GM21515 (cell line): ENCODE measurements around the gene CFP.
"Not testable (repeated sequence)": the region's sequence is repeated elsewhere in the genome, so short reads cannot be mapped to it uniquely, and the experiment has no call there.

ENCODE experiments used
- ATAC-seq: cut with Tn5 transposase; IDR thresholded peaks from one replicate; pipeline ENCODE4 v1.9.1; 2021; ENCODE audit not compliant: unreplicated experiment

The CFP gene

DNA sequence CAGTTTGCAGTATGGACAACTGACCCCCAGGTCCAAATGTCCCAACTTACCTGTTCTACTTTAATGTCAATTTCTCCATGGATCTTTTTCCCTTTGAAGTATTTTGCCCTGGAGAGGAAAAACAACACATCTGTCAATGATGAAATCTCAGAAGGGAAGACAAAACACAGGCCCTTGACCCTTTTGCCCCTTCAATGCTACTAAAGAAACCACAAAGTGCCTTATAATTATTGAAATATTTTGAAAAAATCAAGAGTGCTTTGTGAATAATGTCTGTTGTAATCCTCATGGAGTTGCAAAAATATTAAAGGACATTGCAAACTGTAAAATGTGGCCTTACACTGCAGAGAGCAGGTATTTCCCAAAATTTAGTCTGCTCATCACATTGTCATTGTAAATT lies 22.6 kb downstream of the CFP start:
- ATAC-seq, result no peak

- no peak for ATAC-seq
These were observed 24.7 kb downstream of the CFP start for GRCh38 chrX:47605024-47605423.

- not testable (repeated sequence) for ATAC-seq
These were observed 26.6 kb downstream of the CFP start for GRCh38 chrX:47603125-47603524.

GRCh38 chrX:47597222-47597621 lies 32.5 kb downstream of the CFP start:
- no peak for ATAC-seq

DNA sequence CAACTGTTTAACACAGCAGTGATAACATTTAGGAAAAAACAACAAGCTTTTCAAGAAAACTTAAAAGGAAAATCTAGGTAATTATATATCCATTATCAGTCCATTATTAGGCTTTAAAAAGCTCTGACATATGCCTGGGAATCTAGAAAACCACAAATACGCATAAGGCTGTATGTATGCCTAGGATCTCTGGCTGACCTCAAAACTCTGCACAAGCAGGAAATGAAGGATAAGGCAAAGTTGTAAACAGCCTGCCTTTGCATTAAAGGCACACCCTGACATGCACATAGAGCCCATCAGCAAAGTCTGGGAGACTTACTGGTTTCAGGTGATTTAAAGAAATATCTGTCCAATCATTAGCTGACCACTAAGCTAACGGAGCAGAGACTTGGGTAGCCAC lies 33.5 kb downstream of the CFP start:
- ATAC-seq, result no peak

- no peak for ATAC-seq
These were observed 33.9 kb downstream of the CFP start for GRCh38 chrX:47595716-47596251.

GRCh38 chrX:47593522-47593921 lies 36.2 kb downstream of the CFP start:
- ATAC-seq, result no peak

GRCh38 chrX:47590984-47591383 lies 38.7 kb downstream of the CFP start:
- ATAC-seq, result no peak

- ATAC-seq, result no peak
These were observed 41.6 kb downstream of the CFP start for GRCh38 chrX:47587906-47588735.

GRCh38 chrX:47587091-47587891 lies 42.4 kb downstream of the CFP start:
- ATAC-seq, result no peak

DNA sequence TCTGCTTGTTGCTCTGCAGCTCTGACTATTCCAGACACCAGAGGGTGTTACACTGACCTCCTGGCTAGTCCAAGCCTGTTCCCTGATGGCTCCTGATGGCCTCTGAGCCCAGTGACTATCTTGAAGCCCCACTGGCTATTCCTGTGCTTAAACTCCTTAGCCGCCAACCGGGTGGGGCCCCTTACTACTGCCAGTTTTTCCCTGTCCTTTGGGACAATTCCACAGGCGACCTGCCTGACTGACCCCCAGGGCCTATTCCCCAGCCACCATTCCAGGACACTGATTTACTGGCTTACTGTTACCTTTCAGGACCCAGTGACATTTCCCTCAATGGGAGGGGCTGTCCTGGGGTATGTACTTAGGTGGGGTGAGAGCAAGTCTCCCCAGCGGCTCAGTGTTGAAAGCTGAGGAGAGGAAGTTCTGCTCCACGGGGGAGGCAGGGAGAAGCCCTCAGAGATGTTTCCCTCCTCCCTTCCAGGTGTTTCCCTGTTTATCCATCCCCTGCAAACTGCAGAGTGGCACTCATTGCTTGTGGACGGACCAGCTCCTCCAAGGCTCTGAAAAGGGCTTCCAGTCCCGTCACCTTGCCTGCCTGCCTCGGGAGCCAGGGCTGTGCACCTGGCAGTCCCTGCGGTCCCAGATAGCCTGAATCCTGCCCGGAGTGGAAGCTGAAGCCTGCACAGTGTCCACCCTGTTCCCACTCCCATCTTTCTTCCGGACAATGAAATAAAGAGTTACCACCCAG lies 43.5 kb downstream of the CFP start:
- no peak for ATAC-seq

GRCh38 chrX:47585273-47585672 lies 44.5 kb downstream of the CFP start:
- no peak for ATAC-seq

DNA sequence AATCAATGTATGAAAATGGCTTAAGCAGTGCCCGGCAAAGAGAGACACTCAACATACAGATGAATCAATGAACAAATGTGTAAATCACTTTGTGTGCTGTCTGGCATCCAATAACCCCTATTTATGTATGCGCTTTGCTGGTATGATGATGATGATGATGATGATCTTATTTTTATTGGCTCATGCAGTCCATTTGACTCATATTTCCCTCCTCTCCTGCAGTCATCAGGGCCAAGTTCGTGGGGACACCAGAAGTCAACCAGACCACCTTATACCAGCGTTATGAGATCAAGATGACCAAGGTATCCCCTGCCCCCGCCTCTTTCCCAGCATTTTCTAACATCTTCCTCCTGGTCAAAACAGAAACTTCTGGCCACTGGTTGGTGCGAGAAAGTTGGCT lies 45.0 kb downstream of the CFP start:
- ATAC-seq, result no peak

GRCh38 chrX:47583240-47583861 lies 46.4 kb downstream of the CFP start:
- ATAC-seq, result no peak

- ATAC-seq, result peak; percentile 88
These were observed 47.7 kb downstream of the CFP start, which contains the start of gene TIMP1 for GRCh38 chrX:47581731-47582647. TIMP1 (plus strand) TSS chrX:47582436; CDS start chrX:47583416, 980 bp downstream.

DNA sequence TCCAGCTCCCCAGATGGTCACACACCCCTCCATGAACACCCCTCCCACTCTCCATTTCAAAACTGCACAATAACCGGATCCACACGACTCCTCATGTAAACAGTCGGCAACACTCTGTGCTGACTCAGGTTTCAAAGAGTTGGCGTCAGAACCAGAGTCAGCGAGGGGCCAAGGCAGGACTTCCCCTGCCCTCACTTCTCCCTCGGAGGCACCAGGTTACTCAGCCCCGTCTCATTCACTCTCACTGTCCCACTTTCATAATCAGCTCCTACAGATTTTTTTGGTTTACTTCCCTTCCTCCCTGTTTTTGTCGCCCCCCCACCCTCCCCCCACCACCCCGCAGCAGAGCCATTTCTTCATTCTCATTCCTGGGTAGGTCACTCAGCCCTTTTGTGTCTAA lies 50.2 kb downstream of the CFP start:
- no peak for ATAC-seq

DNA sequence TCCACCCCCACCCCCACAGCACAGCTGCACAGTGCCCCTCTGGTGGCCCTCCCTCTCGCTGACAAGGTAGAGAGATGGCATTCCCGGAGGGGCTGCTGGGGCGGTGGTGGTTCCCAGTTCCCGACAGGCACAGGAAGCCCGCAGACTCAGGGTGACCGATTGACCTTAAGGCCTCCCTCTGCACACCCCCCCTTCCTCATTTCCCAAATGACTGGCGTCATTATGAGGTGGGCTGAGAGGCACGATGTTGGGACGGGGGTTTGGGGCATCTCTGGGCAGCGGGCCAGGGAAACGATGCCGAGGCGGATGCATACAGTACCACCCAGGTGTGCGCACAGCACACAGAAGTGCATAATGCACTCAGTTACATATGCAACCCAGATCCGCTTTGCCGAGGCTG lies 51.0 kb downstream of the CFP start:
- ATAC-seq, result no peak

DNA sequence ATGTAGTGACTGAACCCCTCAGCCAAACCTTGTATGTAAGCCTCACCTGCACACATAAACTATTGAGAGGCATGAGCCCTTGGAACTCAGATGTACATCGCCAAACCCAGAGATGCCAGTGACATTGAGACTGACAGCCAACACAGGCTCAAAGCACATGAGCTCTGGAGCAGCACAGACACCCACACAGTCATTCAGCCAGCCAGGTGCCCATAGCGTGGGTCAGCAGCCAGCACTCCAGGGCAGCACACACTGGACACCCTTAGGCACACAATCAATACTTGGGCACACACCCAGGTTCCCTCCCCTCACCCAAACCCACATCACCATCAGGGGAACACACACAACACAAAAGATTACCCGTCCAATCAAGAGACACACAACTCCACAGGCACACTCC lies 51.8 kb downstream of the CFP start:
- no peak for ATAC-seq

DNA sequence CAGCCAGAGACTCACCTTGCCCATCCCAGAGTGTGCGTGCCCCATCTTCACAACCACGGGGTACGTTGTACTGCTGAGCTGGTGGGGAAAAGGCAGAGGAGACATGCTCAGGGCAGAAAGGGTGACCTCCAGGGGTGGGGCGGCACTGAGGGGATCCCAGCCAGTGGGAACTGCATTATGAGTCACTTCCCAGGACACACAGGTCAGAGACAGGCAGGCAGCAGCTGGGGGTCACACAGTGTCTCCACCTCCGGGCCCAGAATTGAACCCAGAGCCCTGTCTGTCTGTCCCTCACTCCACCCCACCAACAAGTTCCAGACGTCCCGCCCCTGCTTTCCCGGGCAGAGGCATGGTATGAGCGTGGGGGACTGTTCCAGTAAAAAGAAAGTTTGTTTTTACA lies 52.3 kb downstream of the CFP start:
- no peak for ATAC-seq
